Right hindlimb (tissue), 1 donor: ENCODE results near the gene BLM.
"Not testable (repeated sequence)": the region's sequence is repeated elsewhere in the genome, so short reads cannot be mapped to it uniquely, and the experiment has no call there.

Source experiments
- DNase-seq: peaks from one replicate; pipeline ENCODE4 v3.0.0-alpha.2; 2018

The BLM gene

DNA sequence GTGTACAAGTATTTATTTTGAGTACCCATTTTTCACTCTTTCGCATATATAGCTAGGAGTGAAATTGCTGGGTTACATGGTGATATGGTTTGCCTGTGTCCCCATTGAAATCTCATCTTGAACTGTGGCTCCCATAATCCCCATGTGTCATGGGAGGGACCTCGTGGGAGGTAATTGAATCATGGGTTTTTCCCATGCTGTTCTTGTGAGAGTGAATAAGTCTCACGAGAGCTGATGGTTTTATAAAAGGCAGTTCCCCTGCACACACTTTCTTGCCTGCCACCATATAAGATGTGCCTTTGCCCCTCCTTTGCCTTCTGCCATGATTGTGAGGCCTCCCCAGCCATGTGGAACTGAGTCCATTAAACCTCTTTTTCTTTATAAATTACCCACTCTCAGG, 23.4 kb downstream of the BLM start:
- DNase-seq = not testable (repeated sequence)

DNA sequence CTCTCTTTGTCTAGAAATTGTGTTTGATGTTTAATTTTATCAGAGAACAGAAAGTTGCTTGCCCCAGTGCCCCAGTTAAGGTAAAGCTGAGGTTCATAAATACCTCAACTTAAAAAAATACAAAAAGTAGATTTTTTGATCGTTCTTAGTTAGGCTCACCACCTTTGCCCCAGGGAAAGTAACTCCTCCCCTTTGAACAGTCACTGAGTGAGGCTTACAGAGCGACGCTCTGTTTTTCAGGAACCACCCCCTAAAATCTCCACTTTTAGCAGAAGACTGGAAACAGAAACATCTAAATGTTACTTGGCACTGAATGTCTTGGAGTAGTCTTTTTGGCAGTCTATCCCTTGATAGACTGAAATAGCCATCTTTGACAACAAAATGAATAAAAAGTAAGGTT, 24.9 kb downstream of the BLM start:
- DNase-seq = no peak

DNA sequence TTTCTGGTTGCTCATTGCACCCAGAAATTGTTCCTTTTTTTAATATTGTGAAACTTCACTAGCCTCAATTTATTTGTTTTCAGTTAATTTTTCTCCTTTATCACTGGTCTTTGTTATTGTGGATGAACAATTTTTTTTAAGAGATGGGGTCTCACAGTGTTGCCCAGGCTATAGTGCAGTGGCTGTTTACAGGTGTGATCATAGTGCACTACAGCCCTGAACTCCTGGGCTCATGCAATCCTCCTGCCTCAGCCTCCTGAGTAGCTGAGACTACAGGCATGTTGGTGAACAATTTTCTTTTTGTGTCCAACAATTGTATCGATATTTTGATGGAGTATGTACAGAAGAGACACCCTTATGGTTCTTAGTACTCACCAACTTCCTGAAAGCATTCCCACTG, 26.3 kb downstream of the BLM start:
- no peak for DNase-seq

DNA sequence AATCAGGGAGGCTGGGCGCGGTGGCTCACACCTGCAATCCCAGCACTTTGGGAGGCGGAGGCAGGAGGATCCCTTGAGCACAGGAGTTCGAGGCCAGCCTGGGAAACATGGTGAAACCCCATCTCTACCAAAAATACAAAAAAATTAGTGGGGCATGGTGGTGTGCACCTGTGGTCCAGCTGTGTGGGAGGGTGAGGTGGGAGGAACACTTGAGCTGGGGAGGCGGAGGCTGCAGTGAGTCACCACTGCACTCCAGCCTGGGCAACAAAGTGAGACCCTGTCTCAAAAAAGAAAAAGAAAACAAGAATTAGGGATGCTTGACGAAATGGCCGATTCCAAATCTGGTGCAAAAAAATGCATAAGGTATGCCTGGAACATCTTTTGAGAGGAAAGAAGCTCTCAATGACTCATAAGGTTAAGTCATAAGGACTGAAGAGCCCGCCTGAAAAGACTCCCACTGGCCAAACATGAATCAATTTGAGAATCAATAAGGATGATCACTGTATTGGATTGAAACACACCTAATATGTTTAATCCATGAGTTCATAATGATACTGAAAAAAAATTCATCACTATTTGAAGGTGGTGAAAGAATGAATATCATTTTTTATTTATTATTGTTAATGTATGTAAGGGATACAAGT, 27.7 kb downstream of the BLM start:
- DNase-seq = no peak

- no peak for DNase-seq
Observed at GRCh38 chr15:90749754-90750153, 32.6 kb downstream of the BLM start.

- DNase-seq = no peak
Observed at GRCh38 chr15:90750186-90750585, 33.0 kb downstream of the BLM start.

GRCh38 chr15:90751300-90751825, 34.2 kb downstream of the BLM start:
- no peak for DNase-seq

- DNase-seq = no peak
Observed at GRCh38 chr15:90756916-90757315, 39.8 kb downstream of the BLM start.

- DNase-seq = no peak
Observed at GRCh38 chr15:90757461-90757860, 40.3 kb downstream of the BLM start.

DNA sequence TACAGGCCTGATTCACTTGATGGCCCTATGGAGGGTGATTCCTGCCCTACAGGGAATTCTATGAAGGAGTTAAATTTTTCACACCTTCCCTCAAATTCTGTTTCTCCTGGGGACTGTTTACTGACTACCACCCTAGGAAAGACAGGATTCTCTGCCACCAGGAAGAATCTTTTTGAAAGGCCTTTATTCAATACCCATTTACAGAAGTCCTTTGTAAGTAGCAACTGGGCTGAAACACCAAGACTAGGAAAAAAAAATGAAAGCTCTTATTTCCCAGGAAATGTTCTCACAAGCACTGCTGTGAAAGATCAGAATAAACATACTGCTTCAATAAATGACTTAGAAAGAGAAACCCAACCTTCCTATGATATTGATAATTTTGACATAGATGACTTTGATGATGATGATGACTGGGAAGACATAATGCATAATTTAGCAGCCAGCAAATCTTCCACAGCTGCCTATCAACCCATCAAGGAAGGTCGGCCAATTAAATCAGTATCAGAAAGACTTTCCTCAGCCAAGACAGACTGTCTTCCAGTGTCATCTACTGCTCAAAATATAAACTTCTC, 43.6 kb downstream of the BLM start:
- no peak for DNase-seq

GRCh38 chr15:90761629-90762028, 44.5 kb downstream of the BLM start:
- no peak for DNase-seq

- no peak for DNase-seq
Observed at GRCh38 chr15:90762109-90762508, 45.0 kb downstream of the BLM start.

GRCh38 chr15:90763366-90764099, 46.4 kb downstream of the BLM start:
- no peak for DNase-seq

DNA sequence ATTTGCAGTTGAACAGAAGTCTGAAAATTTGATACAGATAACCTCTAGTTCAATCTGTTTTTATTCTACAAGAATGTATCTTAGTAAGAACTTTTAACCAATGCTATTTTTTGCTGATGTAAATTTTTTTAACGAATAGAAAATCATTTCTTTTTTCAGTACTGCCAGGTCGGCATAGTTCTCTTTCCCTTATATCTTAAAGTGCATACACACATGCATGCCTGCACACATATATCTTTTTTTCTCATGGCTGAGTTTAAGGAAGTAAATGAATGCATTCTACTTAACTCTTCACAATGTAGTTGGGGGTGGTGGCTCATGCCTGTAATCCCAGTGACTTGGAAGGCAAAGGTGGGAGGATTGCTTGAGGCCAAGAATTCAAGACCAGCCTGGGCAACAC, 48.4 kb downstream of the BLM start:
- DNase-seq = no peak

GRCh38 chr15:90765966-90766365, 48.8 kb downstream of the BLM start:
- no peak for DNase-seq

DNA sequence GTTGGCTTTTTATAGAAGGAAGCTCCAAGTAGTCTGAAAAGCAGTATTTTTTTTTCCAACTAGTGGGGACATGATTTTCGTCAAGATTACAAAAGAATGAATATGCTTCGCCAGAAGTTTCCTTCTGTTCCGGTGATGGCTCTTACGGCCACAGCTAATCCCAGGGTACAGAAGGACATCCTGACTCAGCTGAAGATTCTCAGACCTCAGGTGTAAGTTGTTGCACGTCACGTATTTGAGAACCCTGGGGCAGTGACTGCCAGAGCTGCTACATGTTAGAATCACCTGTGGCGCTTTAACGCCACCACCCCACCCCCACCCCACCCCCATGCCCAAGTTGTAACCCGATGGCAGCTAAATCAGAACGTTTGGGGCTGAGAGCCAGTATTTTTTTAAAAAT, 52.2 kb downstream of the BLM start:
- DNase-seq = no peak

DNA sequence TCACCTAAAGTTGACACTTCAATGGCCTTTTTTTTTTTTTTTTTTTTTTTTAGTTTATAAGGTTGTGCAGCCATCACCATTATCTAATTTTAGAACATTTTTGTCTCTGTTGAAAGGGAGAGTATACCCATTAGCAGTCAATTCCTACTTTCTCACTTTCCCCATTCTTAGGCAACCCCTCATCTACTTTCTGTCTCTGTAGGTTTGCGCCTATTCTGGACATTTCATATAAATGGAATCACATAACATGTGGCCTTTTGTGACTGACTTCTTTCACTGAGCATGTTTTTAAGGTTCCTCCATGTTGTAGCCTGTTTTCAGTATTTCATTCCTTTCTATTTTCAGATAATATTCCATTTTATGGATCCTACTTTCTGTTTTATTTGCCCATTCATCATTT, 56.3 kb downstream of the BLM start:
- DNase-seq = no peak

DNA sequence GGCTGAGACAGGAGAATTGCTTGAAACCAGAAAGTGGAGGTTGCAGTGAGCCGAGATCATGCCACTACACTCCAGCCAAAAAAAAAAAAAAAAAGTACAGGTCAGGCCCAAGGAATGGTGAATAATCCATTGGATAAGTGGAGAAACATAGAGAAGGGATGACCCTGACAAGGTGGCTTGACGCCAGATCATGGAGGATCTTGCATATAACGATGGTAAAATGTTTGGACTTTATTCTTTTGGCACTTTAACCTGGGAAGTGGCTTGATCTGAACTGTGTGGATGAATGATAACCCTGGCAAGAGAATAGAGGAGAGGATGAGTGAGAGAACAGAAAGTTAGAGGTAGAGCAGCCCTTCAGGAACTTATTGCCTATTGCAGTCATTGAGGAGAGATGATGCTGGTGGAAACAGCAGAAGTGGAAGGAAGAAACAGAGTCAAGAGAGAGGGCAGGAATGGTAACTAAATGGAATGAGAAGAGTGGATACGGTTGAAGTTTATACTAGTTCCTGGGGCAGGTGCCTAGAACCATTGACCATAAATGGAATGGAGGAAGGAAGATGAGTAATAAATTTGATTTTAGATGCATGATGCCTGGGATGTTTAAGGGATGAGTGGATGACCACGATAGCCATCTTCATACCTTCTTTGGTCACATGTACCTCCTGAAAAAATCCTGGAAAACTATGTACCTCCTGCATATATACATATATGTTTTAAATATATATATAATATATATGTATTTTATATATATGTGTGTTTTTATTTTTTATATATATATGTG, 57.8 kb downstream of the BLM start:
- no peak for DNase-seq

GRCh38 chr15:90780916-90781315, 63.8 kb downstream of the BLM start:
- no peak for DNase-seq

- no peak for DNase-seq
Observed at GRCh38 chr15:90782442-90782841, 65.3 kb downstream of the BLM start.

DNA sequence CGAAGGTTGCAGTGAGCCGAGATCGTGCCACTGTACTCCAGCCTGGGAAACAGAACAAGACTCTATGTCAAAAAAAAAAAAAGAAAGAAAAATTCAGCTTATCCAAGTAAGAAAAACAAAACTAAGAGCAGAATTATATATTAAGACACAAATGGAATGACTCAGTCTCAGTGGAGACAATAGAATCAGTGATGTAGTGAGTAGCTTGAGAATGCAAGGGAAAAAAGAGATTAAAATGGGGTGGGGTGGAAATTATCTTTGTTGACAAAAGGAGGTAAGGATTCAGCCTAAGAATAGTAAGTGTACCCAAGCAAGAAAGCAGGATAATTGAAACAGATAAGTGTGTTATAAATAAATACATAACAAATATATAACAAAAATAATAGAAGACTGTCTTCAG, 70.7 kb downstream of the BLM start:
- no peak for DNase-seq

DNA sequence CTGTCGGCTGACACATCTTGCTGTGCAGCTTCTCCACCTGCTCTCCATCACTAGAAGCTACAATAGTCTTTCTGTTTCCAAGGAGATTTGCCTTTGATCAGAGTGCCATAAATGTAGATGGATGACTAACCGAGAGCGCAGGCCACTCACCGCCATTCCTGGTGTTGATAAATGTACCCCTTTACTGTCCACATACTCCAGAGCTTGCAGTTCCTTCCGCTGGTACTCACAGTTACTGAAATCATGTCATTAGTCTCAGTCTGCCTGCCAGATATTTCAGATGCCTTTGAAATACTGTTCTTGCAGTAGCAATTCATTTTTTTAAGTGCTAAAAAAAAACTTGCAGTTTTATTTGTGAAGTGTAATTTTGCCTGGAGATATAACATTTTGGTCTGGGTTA, 72.3 kb downstream of the BLM start:
- no peak for DNase-seq

DNA sequence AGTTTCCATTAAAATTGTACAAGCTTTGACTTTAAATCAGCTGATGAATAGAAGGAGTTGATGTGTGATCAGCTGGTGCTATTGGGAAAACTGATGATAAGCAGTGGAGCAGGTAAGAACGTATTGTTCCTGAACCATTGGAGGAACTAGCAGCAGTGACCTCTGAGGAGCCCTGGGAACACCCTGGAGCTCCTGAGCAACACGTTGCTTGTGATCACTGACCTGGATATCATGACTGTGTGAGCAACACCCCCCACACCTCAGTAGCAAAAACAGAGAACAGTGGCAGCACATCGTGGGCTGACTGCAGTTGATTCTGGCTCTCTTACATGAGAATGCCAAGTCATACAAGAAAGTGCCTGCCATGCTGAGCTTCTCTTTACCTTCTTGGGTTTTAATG, 72.9 kb downstream of the BLM start:
- no peak for DNase-seq

GRCh38 chr15:90790561-90790960, 73.4 kb downstream of the BLM start:
- no peak for DNase-seq
